Upper lobe of left lung (tissue), 4 donors: ENCODE results near the gene ADAMTS2.

Experiments used
- CTCF ChIP-seq, 6 experiments: fragments of 450-650 bp in 4 of 6; fragments of 200-600 bp in 2 of 6; sonication (generic) in 2 of 6; IDR thresholded peaks; one replicate each; pipeline ENCODE4 v1.5.1; 2016 to 2019; ENCODE audit warnings: antibody characterized with exemption in 6 of 6
- EP300 ChIP-seq, 4 donors: sonication (generic); formaldehyde crosslinking; IDR thresholded peaks; one replicate each; pipeline ENCODE4 v1.5.1; 2017; ENCODE audit warnings: antibody characterized with exemption in 4 of 4, control low read depth in 2 of 4
- POLR2A ChIP-seq, 4 donors: fragments of 450-650 bp; IDR thresholded peaks; one replicate each; pipeline ENCODE4 v1.5.1; 2016 to 2017; ENCODE audit warnings: antibody characterized with exemption in 4 of 4, mild to moderate bottlenecking in 2 of 4
- POLR2AphosphoS5 ChIP-seq, 2 donors: sonication (generic); formaldehyde crosslinking; IDR thresholded peaks; one replicate each; pipeline ENCODE4 v1.5.1; 2017; ENCODE audit warnings: antibody characterized with exemption in 2 of 2

GRCh38 chr5:179324760-179325295 lies 20.4 kb downstream of the ADAMTS2 start:
- TF ChIP-seq EP300 (IDR thresholded peaks at IDR 0.05) = no peak
- TF ChIP-seq POLR2A (IDR thresholded peaks at IDR 0.05) = no peak
- no peak for TF ChIP-seq CTCF (IDR thresholded peaks at IDR 0.05)
- no peak for TF ChIP-seq POLR2AphosphoS5 (IDR thresholded peaks at IDR 0.05)
